Raji (cell line): ENCODE results near the gene BICC1.

ENCODE experiments used
- POLR2A ChIP-seq: IDR thresholded peaks from 2 replicates; pipeline ENCODE4 v1.6.1; 2011; ENCODE audit warnings: low read depth, low read length, control low read depth; ENCODE audit not compliant: insufficient read depth

Gene BICC1

GRCh38 chr10:58608351-58608750 is 95.7 kb downstream of the BICC1 start:
- no peak for TF ChIP-seq POLR2A

DNA sequence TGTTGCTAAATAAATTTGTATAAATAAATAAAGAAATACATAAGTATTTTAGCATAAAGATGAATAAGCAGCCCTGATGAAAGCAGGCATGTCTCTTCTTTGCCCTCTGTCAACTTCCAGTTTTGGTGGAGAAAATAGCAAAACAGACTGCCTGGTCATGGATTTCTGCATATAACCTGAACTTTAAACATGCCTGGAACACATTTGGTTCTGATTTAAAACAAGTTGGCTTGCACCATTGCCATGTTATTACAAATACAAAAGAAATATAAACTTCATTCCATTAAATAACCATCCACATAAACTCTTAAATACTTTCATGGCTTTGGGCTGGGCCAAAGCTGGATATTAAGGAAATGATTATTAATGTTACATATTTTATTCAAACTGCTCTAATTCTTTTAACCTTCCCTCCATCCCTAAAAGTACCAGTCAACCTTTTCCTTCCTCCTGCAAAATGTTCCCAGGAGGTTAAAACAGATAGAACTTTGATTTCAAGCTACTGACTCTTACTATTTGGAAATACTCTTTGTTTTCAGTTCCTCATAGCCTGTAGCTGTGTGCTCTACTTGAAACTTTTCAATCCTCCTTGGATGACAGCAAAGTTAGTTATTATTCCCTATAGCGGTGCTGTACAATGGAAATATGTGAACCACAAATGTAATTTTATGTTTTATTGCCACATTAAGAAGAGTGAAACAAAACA is 96.3 kb downstream of the BICC1 start:
- TF ChIP-seq POLR2A: no peak

DNA sequence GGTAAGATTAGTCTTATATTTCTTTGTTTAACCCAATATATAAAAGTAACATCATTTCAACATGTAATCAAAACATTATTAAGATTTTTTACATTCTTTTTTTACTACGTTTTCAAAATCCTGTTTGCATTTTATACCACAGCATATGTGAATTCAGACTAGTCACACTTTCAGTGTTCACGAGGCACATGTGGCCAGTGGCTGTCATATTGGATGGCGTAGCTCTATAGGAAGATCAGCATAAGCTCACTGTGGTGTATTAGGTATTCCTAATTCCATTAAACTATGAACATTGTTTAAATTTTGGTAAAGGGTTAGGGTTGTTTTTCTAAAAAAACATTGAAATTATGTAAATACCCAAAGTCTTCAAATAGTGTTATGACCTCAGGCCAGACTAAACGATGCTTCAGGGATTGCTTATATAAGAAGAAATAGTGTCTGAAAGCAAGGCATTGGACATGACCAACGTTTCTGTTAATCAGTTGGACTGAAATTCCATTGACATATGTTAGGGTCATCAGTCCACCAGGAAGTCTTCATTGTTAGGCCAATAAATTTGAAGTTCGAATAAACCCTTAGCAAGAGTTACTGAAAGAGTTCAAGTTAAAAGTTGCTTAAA is 97.0 kb downstream of the BICC1 start:
- no peak for TF ChIP-seq POLR2A

- no peak for TF ChIP-seq POLR2A
These were observed 102.7 kb downstream of the BICC1 start for GRCh38 chr10:58615237-58615935.

DNA sequence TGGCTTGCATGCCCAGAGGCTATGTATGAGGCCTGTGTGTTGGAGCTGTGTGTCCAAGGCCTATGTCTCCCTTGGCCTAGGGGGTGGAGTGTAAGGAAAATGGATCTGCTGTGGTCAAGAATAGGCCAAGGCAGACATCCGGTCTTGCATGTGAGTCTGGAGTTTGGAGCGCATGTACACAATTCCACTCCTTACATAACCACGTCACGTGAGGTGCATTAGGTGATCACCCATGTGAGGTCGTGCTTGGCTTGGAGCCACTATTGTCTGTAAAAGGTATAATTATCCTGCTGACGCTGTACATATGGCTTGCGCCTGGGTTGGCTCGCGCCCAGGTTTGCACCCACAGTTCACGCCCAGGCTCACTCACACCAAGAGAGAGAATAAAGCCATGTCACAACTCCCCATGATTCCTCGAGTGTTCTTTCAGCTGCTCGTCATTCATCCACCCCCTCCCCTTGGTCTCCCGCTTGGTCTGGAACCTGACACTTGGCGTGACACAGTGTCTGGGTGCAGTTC is 105.5 kb downstream of the BICC1 start:
- TF ChIP-seq POLR2A: no peak

GRCh38 chr10:58621379-58622077 is 108.9 kb downstream of the BICC1 start:
- TF ChIP-seq POLR2A: no peak

DNA sequence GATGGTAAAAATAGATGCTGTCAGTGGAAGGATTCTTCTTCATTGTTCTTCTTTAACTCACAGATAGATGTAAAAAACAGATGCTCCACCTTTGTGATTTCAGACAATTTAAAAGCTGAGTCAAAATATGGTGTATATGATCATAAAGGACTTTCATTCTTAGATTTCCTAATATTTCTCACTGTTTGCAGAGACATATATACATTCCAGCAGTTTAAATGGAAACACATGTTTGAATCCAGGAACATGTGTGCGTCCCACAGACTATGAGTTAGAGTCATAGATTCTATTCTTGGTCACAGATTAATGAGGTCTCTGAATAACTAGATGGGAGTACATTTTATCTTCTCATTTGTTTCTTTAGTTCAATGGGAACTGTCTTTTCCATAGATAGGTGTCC is 109.6 kb downstream of the BICC1 start:
- TF ChIP-seq POLR2A: no peak

DNA sequence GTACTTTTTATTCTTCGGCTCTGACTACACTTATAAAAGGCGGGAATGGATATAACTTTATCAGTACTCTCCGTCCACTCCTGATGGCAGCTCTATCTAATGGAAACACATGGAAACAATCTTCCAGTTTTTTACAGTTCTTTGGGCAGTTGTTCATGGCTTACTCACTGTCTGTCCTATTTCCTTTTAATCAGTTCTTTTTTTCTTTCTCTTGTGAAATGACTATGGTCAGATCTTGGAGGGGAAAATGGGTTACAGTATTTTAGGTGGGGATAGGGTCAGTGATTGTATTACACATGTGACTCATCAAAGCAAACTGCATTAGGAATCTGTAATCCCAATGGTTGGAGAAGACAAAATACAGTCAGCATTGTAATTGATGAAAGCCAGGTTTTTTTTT is 112.4 kb downstream of the BICC1 start:
- no peak for TF ChIP-seq POLR2A

GRCh38 chr10:58627392-58627791 is 114.7 kb downstream of the BICC1 start:
- no peak for TF ChIP-seq POLR2A

DNA sequence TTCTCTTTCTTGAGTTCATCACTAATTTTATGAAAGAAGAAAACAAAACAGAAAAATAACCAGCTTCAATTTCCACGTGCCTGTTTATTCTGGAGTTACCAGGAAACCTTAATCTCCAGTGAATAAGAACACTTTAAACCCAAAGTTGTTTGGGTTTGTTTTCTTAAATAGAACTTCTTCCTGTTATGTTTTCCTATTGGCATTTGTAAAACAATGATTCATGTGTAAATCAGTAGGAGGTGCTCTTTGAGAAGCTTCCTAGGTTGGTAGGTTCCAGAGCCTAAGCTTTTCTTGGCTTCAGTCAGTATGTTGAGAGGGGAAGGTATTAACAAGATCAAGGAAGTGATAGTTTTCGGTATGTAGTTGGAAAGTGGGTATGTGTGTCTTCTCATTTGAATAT is 119.0 kb downstream of the BICC1 start:
- no peak for TF ChIP-seq POLR2A

DNA sequence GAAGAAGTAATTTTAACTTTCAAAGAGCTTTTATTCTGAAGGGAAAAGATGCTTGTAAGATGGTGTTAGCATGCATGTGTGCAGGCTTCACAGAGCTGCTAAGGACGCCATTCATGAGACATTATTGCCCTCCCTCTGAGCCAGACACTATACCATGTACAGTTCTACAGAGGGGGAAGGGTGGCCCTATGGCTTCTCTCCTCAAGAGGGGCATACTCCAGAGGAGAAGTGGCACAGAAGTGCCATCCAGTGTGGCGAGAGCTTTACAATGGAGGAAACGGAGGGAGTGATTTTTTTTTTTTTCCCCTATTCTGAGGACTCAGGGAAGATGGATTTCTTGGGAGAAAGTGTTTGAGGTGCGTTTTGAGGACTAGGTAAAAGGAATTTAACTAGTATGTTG is 119.5 kb downstream of the BICC1 start:
- TF ChIP-seq POLR2A: no peak

- TF ChIP-seq POLR2A: no peak
These were observed 124.7 kb downstream of the BICC1 start for GRCh38 chr10:58637352-58637751.

GRCh38 chr10:58638388-58638787 is 125.7 kb downstream of the BICC1 start:
- TF ChIP-seq POLR2A: no peak

DNA sequence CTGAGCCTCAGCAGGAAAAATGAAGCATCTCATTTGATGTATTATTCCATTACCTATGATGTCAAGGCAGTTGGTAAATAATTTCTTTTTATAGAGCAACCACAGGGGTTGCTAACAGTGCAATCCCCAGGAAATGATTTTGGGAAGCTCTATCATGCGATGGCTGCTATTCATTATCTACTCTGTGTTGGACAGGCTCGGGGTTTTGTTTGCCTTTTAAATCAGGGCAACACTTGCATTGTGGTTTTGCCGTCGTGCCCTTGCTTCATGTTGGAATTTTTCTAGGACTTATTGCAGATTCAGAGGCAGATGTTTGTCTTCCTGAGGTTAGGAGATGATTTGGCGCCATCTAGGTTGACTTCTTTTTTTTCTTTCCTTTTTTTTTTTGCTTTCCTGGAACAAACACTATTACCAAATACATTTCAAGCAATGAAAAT is 128.4 kb downstream of the BICC1 start:
- TF ChIP-seq POLR2A: no peak

DNA sequence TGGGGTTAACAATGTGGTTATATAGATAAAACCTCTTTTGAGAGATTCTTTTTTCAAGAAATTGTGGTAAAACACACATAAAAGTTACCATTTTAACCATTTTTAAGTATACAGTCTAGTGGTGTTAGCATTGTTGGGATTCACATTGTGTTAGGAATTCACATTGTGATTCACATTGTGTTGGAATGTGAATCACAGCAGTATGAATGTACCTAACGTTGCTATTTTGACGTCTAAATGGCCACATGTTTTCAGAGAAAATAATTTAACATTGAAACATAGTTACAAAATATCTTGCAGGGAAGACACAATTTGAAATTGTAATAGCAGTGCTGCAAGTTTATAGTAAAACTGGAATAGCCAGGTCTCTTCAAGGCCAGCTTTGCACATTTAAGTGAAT is 129.0 kb downstream of the BICC1 start:
- TF ChIP-seq POLR2A: no peak
